Calu3 (cell line): ENCODE results near the gene TCF15. TPM values are rescaled to one million over a fixed set of nuclear protein-coding genes. Genes with fewer than 3 reads are reported as not detected.
A peak's percentile ranks its signal among the peaks of the same experiment; 100 is the strongest.

Source experiments
- BruUV-seq: library from RNA; stranded (reverse); fragments of 400-500 nt; replicated peaks from 2 replicates; lab custom pipeline; 2021; lab: Mats Ljungman, UMichigan
- CTCF ChIA-PET: fragments of 300-600 bp; sonication (Branson Sonifier 250); formaldehyde crosslinking; loops from one replicate; lab custom pipeline; 2022; ENCODE audit warnings: antibody characterized with exemption; lab: Charles Lee
- DNase-seq: peaks from one replicate; pipeline ENCODE4 v3.0.0; 2022
- H3K27ac Mint-ChIP-seq: one replicate; pipeline ENCODE4 v1.8.0; 2022; ENCODE audit warnings: mixed read lengths; ENCODE audit not compliant: unreplicated experiment
- H3K27me3 Mint-ChIP-seq: one replicate; pipeline ENCODE4 v1.8.0; 2022; ENCODE audit warnings: mixed read lengths; ENCODE audit not compliant: unreplicated experiment
- H3K36me3 Mint-ChIP-seq: one replicate; pipeline ENCODE4 v1.8.0; 2022; ENCODE audit warnings: mild to moderate bottlenecking, moderate library complexity, mixed read lengths; ENCODE audit not compliant: insufficient read depth, unreplicated experiment
- H3K4me1 Mint-ChIP-seq: one replicate; pipeline ENCODE4 v1.8.0; 2022; ENCODE audit warnings: mild to moderate bottlenecking, low read depth, mixed read lengths; ENCODE audit not compliant: unreplicated experiment
- H3K4me3 Mint-ChIP-seq: one replicate; pipeline ENCODE4 v1.8.0; 2022; ENCODE audit warnings: mild to moderate bottlenecking, low read depth, moderate library complexity, mixed read lengths; ENCODE audit not compliant: unreplicated experiment
- H3K9me3 Mint-ChIP-seq: one replicate; pipeline ENCODE4 v1.8.0; 2022; ENCODE audit warnings: low read depth, mixed read lengths; ENCODE audit not compliant: unreplicated experiment
- CTCF ChIP-seq: fragments of 200-600 bp; IDR thresholded peaks from one replicate; pipeline ENCODE4 v1.8.0; 2022; ENCODE audit warnings: antibody characterized with exemption; ENCODE audit not compliant: unreplicated experiment
- intact Hi-C: fragments of 100-400 bp; cut with micrococcal nuclease; formaldehyde crosslinking; loops from one replicate; pipeline ENCODE4 v1.10.0; 2022; ENCODE audit not compliant: unreplicated experiment
- total RNA-seq: library from RNA; stranded (reverse); gene quantifications from 2 replicates; pipeline ENCODE4 v1.2.3, GENCODE V29; 2022

Gene TCF15
- total RNA-seq, 1 experiment from 2014 or later, result not detected

GRCh38 chr20:655726-656624 lies 45.9 kb upstream of the TCF15 start:
- no TSS peak for BruUV-seq
- peaks cover 14% of the 10 kb centered on the region for H3K4me1 Mint-ChIP-seq
- intact Hi-C loops, result no loop called here
- CTCF ChIA-PET, result no interaction called here
- TF ChIP-seq CTCF, result no peak
- peaks cover 18% of the 10 kb centered on the region for H3K36me3 Mint-ChIP-seq
- DNase-seq, result no peak
- H3K4me3 Mint-ChIP-seq, result no peak overlapping the region
- no peak overlapping the region for H3K27ac Mint-ChIP-seq
- H3K9me3 Mint-ChIP-seq, result no peaks in the 10 kb centered on the region
- H3K27me3 Mint-ChIP-seq, result peaks cover 24% of the 10 kb centered on the region

DNA sequence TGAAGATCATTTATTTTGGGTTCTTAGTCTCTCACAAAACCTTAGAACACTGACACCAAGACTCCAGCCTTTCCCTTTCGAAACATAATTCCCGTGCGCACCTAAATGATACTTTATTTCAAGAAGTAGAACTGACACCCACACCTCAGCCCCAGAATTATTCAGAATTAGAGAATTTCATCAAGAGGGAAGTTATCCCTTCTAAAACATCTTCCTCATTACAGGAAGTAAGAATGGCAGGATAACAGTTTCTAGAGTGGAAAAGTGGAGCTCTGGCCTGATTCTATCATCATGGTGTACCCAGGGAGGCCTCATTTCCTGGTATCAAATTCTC lies 44.3 kb upstream of the TCF15 start:
- peaks cover 24% of the 10 kb centered on the region for H3K27me3 Mint-ChIP-seq
- DNase-seq, result no peak
- no peaks in the 10 kb centered on the region for H3K9me3 Mint-ChIP-seq
- peaks cover 29% of the 10 kb centered on the region for H3K36me3 Mint-ChIP-seq
- intact Hi-C loops, result loop anchor here (5.0 kb wide), 1 partner anchor 83 kb away; no protein-coding TSS in a partner anchor
- H3K4me3 Mint-ChIP-seq, result peak overlapping the region; percentile 83
- H3K4me1 Mint-ChIP-seq, result peaks cover 17% of the 10 kb centered on the region
- TF ChIP-seq CTCF, result no peak
- CTCF ChIA-PET, result no interaction called here
- no peak overlapping the region for H3K27ac Mint-ChIP-seq
- no TSS peak for BruUV-seq

DNA sequence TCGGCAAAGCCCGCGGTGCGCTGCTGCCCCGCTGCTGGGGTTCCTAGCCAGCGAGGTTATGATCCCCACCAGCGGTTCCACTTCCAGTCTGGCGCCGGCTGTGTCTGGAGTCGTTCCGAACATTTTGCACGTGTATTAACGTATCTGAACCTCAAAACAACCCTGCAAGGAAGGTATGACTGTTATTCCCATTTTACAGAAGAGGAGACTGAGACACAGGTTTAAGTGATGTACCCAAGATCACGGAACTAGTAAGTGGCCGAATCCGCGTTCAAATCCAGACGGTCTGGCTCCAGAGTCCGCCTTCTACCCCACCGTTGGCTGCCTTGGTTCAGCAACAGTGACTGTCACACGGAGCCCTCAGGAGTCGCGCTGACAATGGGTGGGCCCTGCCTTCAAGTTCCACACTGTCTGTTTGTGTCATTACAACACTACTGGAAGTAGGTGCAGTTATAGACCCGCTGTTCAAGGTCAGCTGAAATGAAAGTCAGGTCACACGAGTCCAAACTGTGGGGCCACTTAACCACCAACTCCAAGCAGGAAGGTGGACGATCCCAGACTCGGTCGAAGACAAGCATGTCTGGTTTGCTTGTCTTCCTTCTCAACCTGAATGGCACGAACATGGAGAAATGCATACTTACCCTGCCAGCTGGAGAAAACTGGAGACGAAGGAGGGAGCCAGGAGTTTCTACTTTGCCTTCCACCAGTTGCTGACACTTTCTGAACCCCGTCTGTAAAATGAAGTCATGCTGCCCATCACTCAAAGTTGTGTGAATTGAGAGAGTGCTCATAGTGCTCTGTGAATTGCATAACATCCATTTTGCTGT lies 43.7 kb upstream of the TCF15 start:
- Mint-ChIP-seq H3K27ac (no peak overlapping the region), H3K36me3 (peaks cover 29% of the 10 kb centered on the region), H3K27me3 (peaks cover 19% of the 10 kb centered on the region), H3K4me1 (peaks cover 17% of the 10 kb centered on the region), H3K9me3 (no peaks in the 10 kb centered on the region), H3K4me3 (peak overlapping the region; percentile 83)
- CTCF ChIA-PET, result no interaction called here
- no peak for TF ChIP-seq CTCF
- DNase-seq, result no peak
- TSS peak; percentile 91 for BruUV-seq
- intact Hi-C loops, result loop anchor here (5.0 kb wide), 1 partner anchor 83 kb away; no protein-coding TSS in a partner anchor

- no TSS peak for BruUV-seq
- intact Hi-C loops, result loop anchor here (5.0 kb wide), 1 partner anchor 84 kb away; no protein-coding TSS in a partner anchor
- peak; percentile 69 for TF ChIP-seq CTCF
- DNase-seq, result peak; percentile 91
- peaks cover 13% of the 10 kb centered on the region for H3K27me3 Mint-ChIP-seq
- H3K9me3 Mint-ChIP-seq, result no peaks in the 10 kb centered on the region
- H3K36me3 Mint-ChIP-seq, result peaks cover 29% of the 10 kb centered on the region
- CTCF ChIA-PET, result no interaction called here
- H3K4me1 Mint-ChIP-seq, result peaks cover 17% of the 10 kb centered on the region
- H3K27ac Mint-ChIP-seq, result peak within 1 kb of the TSS; percentile 19
- H3K4me3 Mint-ChIP-seq, result peak within 1 kb of the TSS; percentile 83
These were observed 43.0 kb upstream of the TCF15 start, which contains the start of gene SRXN1 for GRCh38 chr20:653110-653589. TSS of gene SRXN1 (minus strand) at chr20:653200. CDS start at chr20:653185, 15 bp downstream.
